H1 (cell line): ENCODE results near the gene COL4A4. TPM values are rescaled to one million over a fixed set of nuclear protein-coding genes. Genes with fewer than 3 reads are reported as not detected.
A peak's percentile ranks its signal among the peaks of the same experiment; 100 is the strongest.

ENCODE experiments used
- CTCF ChIA-PET: fragments of 300-600 bp; sonication (Branson Sonifier 250); formaldehyde crosslinking; loops from one replicate; lab custom pipeline; 2021; ENCODE audit not compliant: partially characterized antibody; lab: Charles Lee
- POLR2A ChIA-PET: fragments of 300-600 bp; sonication (Branson Sonifier 250); formaldehyde crosslinking; loops from one replicate; lab custom pipeline; 2021; ENCODE audit warnings: inconsistent platforms; ENCODE audit not compliant: partially characterized antibody; lab: Charles Lee
- DNase-seq, 2 experiments: peaks; one replicate each; pipeline versions ENCODE4 v3.0.0 to v3.0.0-alpha.2; 2010 to 2022; ENCODE audit warnings: low spot score in 2 of 2, low read depth in 1 of 2, mixed read lengths in 1 of 2
- FAIRE-seq: peaks from 2 replicates; lab custom pipeline; 2011; peaks lifted over from hg19 to GRCh38; lab: Jason Lieb, UNC
- H2AFZ ChIP-seq: 2 replicates; pipeline ENCODE4 v1.8.1; 2012; ENCODE audit warnings: low read length, inconsistent platforms
- H2AK5ac ChIP-seq: 2 replicates; pipeline ENCODE4 v1.6.1; 2013; ENCODE audit warnings: low read depth, low read length
- H2BK120ac ChIP-seq: replicated peaks from 2 replicates; pipeline ENCODE3; 2013; ENCODE audit warnings: low read depth, low read length, inconsistent platforms
- H2BK12ac ChIP-seq: 2 replicates; pipeline ENCODE4 v1.6.1; 2013; ENCODE audit warnings: low read depth, low read length
- H2BK15ac ChIP-seq: 2 replicates; pipeline ENCODE4 v1.6.1; 2013; ENCODE audit warnings: low read length
- H2BK20ac ChIP-seq: 2 replicates; pipeline ENCODE4 v1.6.1; 2013; ENCODE audit warnings: low read length
- H2BK5ac ChIP-seq: 2 replicates; pipeline ENCODE4 v1.6.1; 2013; ENCODE audit warnings: low read depth, low read length
- H3K14ac ChIP-seq: 2 replicates; pipeline ENCODE4 v1.6.1; 2013; ENCODE audit warnings: inconsistent platforms; ENCODE audit not compliant: insufficient read length
- H3K18ac ChIP-seq: 2 replicates; pipeline ENCODE4 v1.6.1; 2013; ENCODE audit warnings: low read length; ENCODE audit errors: extremely low read depth
- H3K23ac ChIP-seq: 2 replicates; pipeline ENCODE4 v1.6.1; 2013; ENCODE audit warnings: inconsistent platforms; ENCODE audit not compliant: insufficient read length
- H3K23me2 ChIP-seq: 2 replicates; pipeline ENCODE4 v1.6.1; 2013; ENCODE audit warnings: low read depth, low read length
- H3K27ac ChIP-seq: 2 replicates; pipeline ENCODE4 v1.6.1; 2011; ENCODE audit warnings: low read depth, low read length, inconsistent platforms
- H3K27me3 ChIP-seq, 4 experiments: replicated peaks in 1 of 4; 1 replicate in 1 of 4; 2 replicates in 3 of 4; pipeline versions ENCODE4 v1.6.1 to v1.8.1; 2011 to 2013; ENCODE audit warnings: low read length in 3 of 4, mild to moderate bottlenecking in 3 of 4, inconsistent platforms in 2 of 4, mixed read lengths in 2 of 4, moderate library complexity in 1 of 4; ENCODE audit not compliant: control insufficient read depth in 3 of 4, insufficient read depth in 3 of 4; ENCODE audit errors: extremely low read depth in 1 of 4
- H3K36me3 ChIP-seq, 4 experiments: 2 replicates each; pipeline versions ENCODE4 v1.6.1 to v1.8.1; 2011 to 2013; ENCODE audit warnings: mild to moderate bottlenecking in 4 of 4, low read length in 3 of 4, moderate library complexity in 2 of 4, control low read depth in 1 of 4, inconsistent platforms in 1 of 4; ENCODE audit not compliant: insufficient read depth in 4 of 4, control insufficient read depth in 2 of 4
- H3K4ac ChIP-seq: replicated peaks from 2 replicates; pipeline ENCODE3; 2013; ENCODE audit warnings: low read length, low read depth, mixed read lengths, inconsistent platforms; ENCODE audit not compliant: insufficient read length
- H3K4me1 ChIP-seq, 4 experiments: replicated peaks in 1 of 4; 1 replicate in 1 of 4; 2 replicates in 3 of 4; pipeline versions ENCODE4 v1.6.1 to v1.8.1; 2011 to 2013; ENCODE audit warnings: low read length in 3 of 4, inconsistent platforms in 2 of 4, mixed read lengths in 1 of 4; ENCODE audit not compliant: insufficient read depth in 4 of 4, control insufficient read depth in 3 of 4
- H3K4me2 ChIP-seq, 2 experiments: 2 replicates each; pipeline versions ENCODE4 v1.6.1 to v1.8.1; 2011 to 2013; ENCODE audit warnings: low read depth in 2 of 2, low read length in 2 of 2, control low read depth in 1 of 2, inconsistent platforms in 1 of 2, mild to moderate bottlenecking in 1 of 2; ENCODE audit not compliant: insufficient read depth in 1 of 2
- H3K4me3 ChIP-seq, 4 experiments: fragments of 200-600, 300-600 bp in 1 of 4; sonication (generic), shearing (Covaris generic), sonication (Bioruptor Twin) in 1 of 4; 2 replicates each; pipeline versions ENCODE4 v1.5.1 to v1.8.1; 2011 to 2016; ENCODE audit warnings: low read length in 4 of 4, low read depth in 3 of 4, control low read depth in 2 of 4, inconsistent platforms in 2 of 4, mild to moderate bottlenecking in 2 of 4, mixed read lengths in 1 of 4, moderate library complexity in 1 of 4; ENCODE audit not compliant: insufficient read depth in 2 of 4; ENCODE audit errors: extremely low read depth in 1 of 4
- H3K56ac ChIP-seq: replicated peaks from 2 replicates; pipeline ENCODE3; 2013; ENCODE audit warnings: low read depth, mild to moderate bottlenecking, mixed read lengths, low read length, inconsistent platforms; ENCODE audit not compliant: insufficient read length
- H3K79me1 ChIP-seq: 2 replicates; pipeline ENCODE4 v1.6.1; 2013; ENCODE audit warnings: low read depth, low read length, control low read depth
- H3K79me2 ChIP-seq, 2 experiments: 2 replicates each; pipeline versions ENCODE4 v1.6.1 to v1.8.1; 2012 to 2013; ENCODE audit warnings: low read length in 2 of 2, mild to moderate bottlenecking in 2 of 2, inconsistent platforms in 1 of 2; ENCODE audit not compliant: insufficient read depth in 2 of 2, control insufficient read depth in 1 of 2
- H3K9ac ChIP-seq, 4 experiments: replicated peaks in 1 of 4; 1 replicate in 1 of 4; 2 replicates in 3 of 4; pipeline versions ENCODE4 v1.6.1 to v1.8.1; 2011 to 2013; ENCODE audit warnings: low read depth in 3 of 4, low read length in 3 of 4, control low read depth in 2 of 4, mild to moderate bottlenecking in 2 of 4, moderate library complexity in 2 of 4, inconsistent platforms in 1 of 4; ENCODE audit errors: extremely low read depth in 1 of 4
- H3K9me3 ChIP-seq, 2 experiments: 2 replicates each; pipeline versions ENCODE4 v1.6.1 to v1.8.1; 2012 to 2013; ENCODE audit warnings: mild to moderate bottlenecking in 2 of 2, moderate library complexity in 2 of 2, control low read depth in 1 of 2, inconsistent platforms in 1 of 2, low read depth in 1 of 2, low read length in 1 of 2, mixed read lengths in 1 of 2; ENCODE audit not compliant: insufficient read depth in 2 of 2
- H4K20me1 ChIP-seq, 2 experiments: replicated peaks in 1 of 2; 2 replicates each; pipeline versions ENCODE3 to v1.8.1; 2011 to 2013; ENCODE audit warnings: inconsistent platforms in 2 of 2, low read length in 2 of 2, mild to moderate bottlenecking in 1 of 2; ENCODE audit not compliant: insufficient read depth in 2 of 2, control insufficient read depth in 1 of 2
- H4K5ac ChIP-seq: 2 replicates; pipeline ENCODE4 v1.6.1; 2013; ENCODE audit warnings: low read length, low read depth, mixed read lengths, inconsistent platforms; ENCODE audit not compliant: insufficient read length
- H4K8ac ChIP-seq: 2 replicates; pipeline ENCODE4 v1.8.0; 2013; ENCODE audit warnings: mild to moderate bottlenecking, moderate library complexity, low read length, inconsistent platforms; ENCODE audit not compliant: insufficient read depth; ENCODE audit errors: extremely low read depth
- H4K91ac ChIP-seq: replicated peaks from 2 replicates; pipeline ENCODE3; 2013; ENCODE audit warnings: low read length, mixed read lengths, inconsistent platforms; ENCODE audit not compliant: insufficient read length
- BCL11A ChIP-seq, 2 experiments: IDR thresholded peaks; one replicate each; pipeline ENCODE4 v1.6.1; 2011; ENCODE audit warnings: low read depth in 2 of 2, low read length in 2 of 2, mild to moderate bottlenecking in 2 of 2
- CBX5 ChIP-seq: fragments of 300-800, 300-1000 bp; sonication (generic); IDR thresholded peaks from 2 replicates; pipeline ENCODE4 v1.7.1; 2016; ENCODE audit warnings: antibody characterized with exemption, low read length, low read depth
- GTF2F1 ChIP-seq: IDR thresholded peaks from 2 replicates; pipeline ENCODE4 v1.6.1; 2012; ENCODE audit warnings: low read depth, low read length, improper control_type of control experiment, borderline replicate concordance
- KDM4A ChIP-seq: IDR thresholded peaks from one replicate; pipeline ENCODE4 v1.7.1; 2012; ENCODE audit warnings: low read depth, mild to moderate bottlenecking, moderate library complexity, low read length, inconsistent platforms; ENCODE audit not compliant: severe bottlenecking
- KDM5A ChIP-seq: fragments of 200-600 bp; IDR thresholded peaks from 2 replicates; pipeline ENCODE4 v1.7.1; 2012; ENCODE audit warnings: mild to moderate bottlenecking, low read length, inconsistent platforms, mixed read lengths
- NRF1 ChIP-seq: IDR thresholded peaks from 2 replicates; pipeline ENCODE4 v1.6.1; 2011; ENCODE audit warnings: mild to moderate bottlenecking, low read depth, low read length, improper control_type of control experiment
- PHF8 ChIP-seq: fragments of 200-600 bp; sonication (generic); conservative IDR thresholded peaks from 2 replicates; pipeline ENCODE4 v1.7.1; 2012; ENCODE audit warnings: low read depth, mild to moderate bottlenecking, inconsistent platforms, low read length, moderate library complexity
- RAD21 ChIP-seq, 2 experiments: IDR thresholded peaks in 1 of 2; conservative IDR thresholded peaks in 1 of 2; 2 replicates each; pipeline ENCODE4 v1.6.1; 2011; ENCODE audit warnings: low read depth in 2 of 2, low read length in 2 of 2, improper control_type of control experiment in 1 of 2, inconsistent platforms in 1 of 2, mild to moderate bottlenecking in 1 of 2, moderate library complexity in 1 of 2
- RBBP5 ChIP-seq: IDR thresholded peaks from 2 replicates; pipeline ENCODE4 v1.7.1; 2012; ENCODE audit warnings: low read depth, mild to moderate bottlenecking, inconsistent platforms, low read length, moderate library complexity, borderline replicate concordance
- SAP30 ChIP-seq: fragments of 300-600 bp; sonication (generic); IDR thresholded peaks from 2 replicates; pipeline ENCODE4 v1.7.1; 2012; ENCODE audit warnings: low read length, moderate library complexity, mild to moderate bottlenecking, inconsistent platforms; ENCODE audit not compliant: insufficient read depth, insufficient replicate concordance
- SP2 ChIP-seq: IDR thresholded peaks from 2 replicates; pipeline ENCODE4 v1.6.1; 2012; ENCODE audit warnings: mild to moderate bottlenecking, low read length, inconsistent platforms
- TAF7 ChIP-seq: optimal IDR thresholded peaks from 2 replicates; pipeline ENCODE3; 2011; ENCODE audit warnings: low read depth, mild to moderate bottlenecking, inconsistent platforms, low read length, moderate library complexity, borderline replicate concordance
- WGBS, 2 experiments: shearing (Covaris generic) in 1 of 2; methylation state at CpG; one replicate each; pipeline versions ENCODE4 v1.1.6 to v1.1.7; 2013 to 2015; ENCODE audit warnings: low lambda C conversion rate in 2 of 2, mixed read lengths in 2 of 2, inconsistent platforms in 1 of 2, low coverage in 1 of 2, missing lambda C conversion rate in 1 of 2; ENCODE audit not compliant: insufficient replicate concordance in 2 of 2, insufficient coverage in 1 of 2, insufficient read length in 1 of 2; ENCODE audit errors: extremely low coverage in 1 of 2, missing lambda C conversion rate in 1 of 2; 5-methylcytosine and 5-hydroxymethylcytosine counted together
- polyA plus RNA-seq, 7 experiments: library from polyadenylated mRNA; depleted of rRNA in 3 of 7; stranded (reverse) in 5 of 7; unstranded in 2 of 7; fragments of >200 nt in 5 of 7; fragments of 200-250 nt in 2 of 7; gene quantifications; 1 replicate in 5 of 7; 2 replicates in 1 of 7; 4 replicates in 1 of 7; pipeline versions ENCODE4 v1.2.1 to v1.2.3, GENCODE V29; 2011 to 2013; ENCODE audit warnings: missing spikeins in 2 of 7, mixed read lengths in 2 of 7
- total RNA-seq: library from RNA; stranded (reverse); fragmentation: NEBNext Ultra II Directional; extraction: Animal tissue kit (Norgen Biotek cat#: 25700); gene quantifications from 2 replicates; pipeline ENCODE4 v1.2.1, GENCODE V29; 2021

COL4A4 gene
- total and polyA plus RNA-seq, 2 of the 8 experiments (the other 6 are each of a cell fraction or from before 2014, with no cell fraction given) = 0.33 to 1.7 TPM

DNA sequence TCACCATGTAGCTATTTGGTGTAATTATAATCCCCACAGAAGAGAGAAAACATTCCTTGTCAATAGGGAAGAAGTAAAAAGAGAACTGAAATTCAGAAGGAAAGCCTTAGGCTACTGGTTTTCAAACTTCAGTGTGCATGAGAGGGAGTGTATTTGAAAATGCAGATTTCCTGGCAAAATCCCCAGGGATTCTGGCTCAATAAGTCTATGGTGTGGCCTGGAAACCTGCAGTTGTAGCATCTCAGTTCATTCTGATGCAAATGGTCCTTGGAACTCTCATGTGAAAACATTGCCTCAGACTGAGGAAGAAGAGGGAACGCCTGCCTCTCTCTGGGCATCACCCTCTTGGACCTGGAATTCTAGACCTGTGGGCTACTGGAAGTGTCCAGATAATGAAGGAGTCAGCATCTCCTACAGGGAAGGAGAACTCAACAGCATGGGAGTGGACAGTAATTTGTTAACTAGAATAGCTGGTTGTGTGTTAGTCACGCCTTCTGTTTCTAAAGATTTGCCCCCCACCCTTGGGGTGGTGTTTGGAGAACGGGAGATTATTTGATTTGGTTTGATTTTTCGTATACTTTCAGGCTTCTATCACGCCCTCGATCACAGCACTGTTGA, 21.7 kb upstream of the COL4A4 start:
- Histone ChIP-seq H3K79me1 (no peaks in the 10 kb centered on the region), H3K9me3 (no peaks in the 10 kb centered on the region), H3K23me2 (no peaks in the 10 kb centered on the region), H4K5ac (no peak overlapping the region), H2AFZ (no peak overlapping the region), H3K14ac (no peak overlapping the region), H3K4me3 (no peak overlapping the region), H3K9ac (no peak overlapping the region), H3K56ac (no peak overlapping the region), H3K4me2 (peak overlapping the region; percentile 32 to 40; a peak in 3 of 4 replicates), H2BK5ac (0 out of 2 replicates have a peak overlapping the region, but pooled peaks have one; percentile 37), H3K27me3 (no peaks in the 10 kb centered on the region; a peak in 1 of 7 replicates), H3K36me3 (no peaks in the 10 kb centered on the region), H2BK12ac (0 out of 2 replicates have a peak overlapping the region, but pooled peaks have one; percentile 28), H2AK5ac (no peak overlapping the region), H3K4me1 (peaks cover 2 to 10% (median 4%) of the 10 kb centered on the region in 4 experiments; a peak in 6 of 7 replicates), H3K23ac (no peak overlapping the region), H2BK20ac (no peak overlapping the region), H2BK120ac (no peak overlapping the region), H3K18ac (peak overlapping the region; percentile 3; the same call in 1 of the 2 replicates), H4K91ac (no peak overlapping the region), H4K8ac (no peak overlapping the region), H3K4ac (no peak overlapping the region), H3K27ac (no peak overlapping the region), H4K20me1 (no peaks in the 10 kb centered on the region), H3K79me2 (no peaks in the 10 kb centered on the region), H2BK15ac (no peak overlapping the region)
- 85% methylated on average over 6 of the region's 6 CpGs; no CpG with 5 or more reads in 1 of the 2 experiments for WGBS, 2 experiments
- ChIA-PET POLR2A (interaction anchor here (0.6 kb wide), 1 partner anchor 368 kb away, joined by 4 read pairs; no protein-coding TSS in a partner anchor), CTCF (interaction anchor here (1.5 kb wide), 1 partner anchor 23 kb away, joined by 3 read pairs; no protein-coding TSS in a partner anchor)
- FAIRE-seq (no peak), DNase-seq (no peak)
- TF ChIP-seq TAF7 = no peak
- no peak for TF ChIP-seq GTF2F1
- TF ChIP-seq KDM5A = no peak
- TF ChIP-seq SAP30 = no peak
- no peak for TF ChIP-seq KDM4A
- TF ChIP-seq PHF8 = no peak
- TF ChIP-seq SP2 = no peak
- no peak for TF ChIP-seq CBX5
- TF ChIP-seq RAD21 (IDR thresholded peaks at IDR 0.05 in 1 of 2, conservative IDR thresholded peaks at IDR 0.05 in 1 of 2; ENCODE audit: low read depth in 2 of 2, low read length in 2 of 2) = no peak
- TF ChIP-seq BCL11A (IDR thresholded peaks at IDR 0.05; ENCODE audit: low read depth in 2 of 2, low read length in 2 of 2) = no peak
- no peak for TF ChIP-seq RBBP5
- TF ChIP-seq NRF1 = no peak
